Smooth muscle cell (in vitro differentiated cells): ENCODE data around the gene C1orf56. TPM values are rescaled to one million over a fixed set of nuclear protein-coding genes. Genes with fewer than 3 reads are reported as not detected.
"Not testable (repeated sequence)": the region's sequence is repeated elsewhere in the genome, so short reads cannot be mapped to it uniquely, and the experiment has no call there.

Experiments used
- DNase-seq: peaks from one replicate; lab custom pipeline; 2025; ENCODE audit not compliant: unreplicated experiment; lab: John Stamatoyannopoulos, UW
- H2AFZ ChIP-seq: fragments of 200-600 bp; sonication (generic); 2 replicates; pipeline ENCODE4 v1.6.0; 2016; ENCODE audit warnings: antibody characterized with exemption, low read depth, mild to moderate bottlenecking
- H3F3A ChIP-seq: fragments of 200-600 bp; sonication (generic); 2 replicates; pipeline ENCODE4 v1.6.0; 2017; ENCODE audit warnings: antibody characterized with exemption, low read depth
- H3K27ac ChIP-seq: fragments of 200-600 bp; sonication (generic); 2 replicates; pipeline ENCODE4 v1.5.1; 2016; ENCODE audit warnings: low read depth, mild to moderate bottlenecking
- H3K27me3 ChIP-seq: fragments of 200-600 bp; sonication (generic); 2 replicates; pipeline ENCODE4 v1.6.1; 2016; ENCODE audit warnings: low read depth, mild to moderate bottlenecking
- H3K36me3 ChIP-seq: fragments of 200-600 bp; sonication (generic); 2 replicates; pipeline ENCODE4 v1.5.1; 2016; ENCODE audit warnings: low read depth
- H3K4me1 ChIP-seq: fragments of 200-600 bp; sonication (generic); 2 replicates; pipeline ENCODE4 v1.5.1; 2016; ENCODE audit warnings: low read depth
- H3K4me2 ChIP-seq: fragments of 200-600 bp; sonication (generic); 2 replicates; pipeline ENCODE4 v1.6.0; 2016; ENCODE audit warnings: mild to moderate bottlenecking
- H3K4me3 ChIP-seq: fragments of 200-600 bp; sonication (generic); 2 replicates; pipeline ENCODE4 v1.5.1; 2016; ENCODE audit warnings: mild to moderate bottlenecking
- H3K79me2 ChIP-seq: fragments of 200-600 bp; sonication (generic); 2 replicates; pipeline ENCODE4 v1.6.0; 2016; ENCODE audit warnings: low read depth, mild to moderate bottlenecking
- H3K9ac ChIP-seq: fragments of 200-600 bp; sonication (generic); 2 replicates; pipeline ENCODE4 v1.6.0; 2016; ENCODE audit warnings: low read depth
- H3K9me3 ChIP-seq: fragments of 200-600 bp; sonication (generic); replicated peaks from 2 replicates; pipeline ENCODE4 v1.5.1; 2016; ENCODE audit warnings: low read depth
- H4K20me1 ChIP-seq: fragments of 200-600 bp; sonication (generic); 2 replicates; pipeline ENCODE4 v1.6.0; 2016; ENCODE audit warnings: low read depth
- CTCF ChIP-seq: fragments of 200-600 bp; sonication (generic); IDR thresholded peaks from 2 replicates; pipeline ENCODE4 v1.5.1; 2017; ENCODE audit warnings: borderline replicate concordance, mild to moderate bottlenecking, antibody characterized with exemption; ENCODE audit not compliant: insufficient read depth, poor library complexity, severe bottlenecking
- WGBS: methylation state at CpG from one replicate; pipeline ENCODE4 v1.1.7; 2016; ENCODE audit warnings: low lambda C conversion rate; 5-methylcytosine and 5-hydroxymethylcytosine counted together
- polyA plus RNA-seq: library from polyadenylated mRNA; unstranded; fragments of >200 nt; fragmentation: Nextera tagmentation; extraction: Ambion mirVana; gene quantifications from 2 replicates; pipeline ENCODE4 v1.2.1, GENCODE V29; 2016
- small RNA-seq: library from RNA; depleted of rRNA; stranded (forward); fragments of <200 nt; gene quantifications from one replicate; pipeline ENCODE3, GENCODE V24; 2014
- total RNA-seq: library from RNA; depleted of rRNA; stranded (reverse); fragments of >200 nt; gene quantifications from 2 replicates; pipeline ENCODE4 v1.2.3, GENCODE V29; 2014

Gene C1orf56
- total and polyA plus RNA-seq, 2 experiments from 2014 or later = 1.6 to 4.4 TPM

GRCh38 chr1:151085953-151086559, 38.5 kb downstream of the C1orf56 start:
- no peak for DNase-seq
- Histone ChIP-seq H3K9ac (no peak overlapping the region), H3K27ac (no peak overlapping the region), H3F3A (no peaks in the 10 kb centered on the region), H3K36me3 (no peaks in the 10 kb centered on the region), H4K20me1 (no peaks in the 10 kb centered on the region), H3K27me3 (no peaks in the 10 kb centered on the region), H3K9me3 (no peaks in the 10 kb centered on the region), H3K4me2 (no peak overlapping the region), H3K4me3 (no peak overlapping the region), H3K79me2 (no peaks in the 10 kb centered on the region), H3K4me1 (no peaks in the 10 kb centered on the region), H2AFZ (no peak overlapping the region)
- WGBS = 89% methylated on average over 4 of the region's 4 CpGs
- no peak for TF ChIP-seq CTCF

- not testable (repeated sequence) for H3K4me3 ChIP-seq, H3K4me2 ChIP-seq, H3F3A ChIP-seq, H3K27ac ChIP-seq, H3K9ac ChIP-seq, H3K79me2 ChIP-seq, H4K20me1 ChIP-seq, DNase-seq, H3K4me1 ChIP-seq, H2AFZ ChIP-seq, H3K27me3 ChIP-seq, H3K9me3 ChIP-seq, H3K36me3 ChIP-seq
- WGBS = 84% methylated on average over 6 of the region's 6 CpGs
Measured at GRCh38 chr1:151097426-151097825, 49.9 kb downstream of the C1orf56 start.

- 72% methylated on average over 1 of the region's 1 CpG for WGBS
- Histone ChIP-seq H3K4me2 (no peak overlapping the region), H2AFZ (no peak overlapping the region), H3F3A (no peaks in the 10 kb centered on the region), H3K9ac (no peak overlapping the region), H3K79me2 (no peaks in the 10 kb centered on the region), H3K36me3 (no peaks in the 10 kb centered on the region), H3K4me3 (no peak overlapping the region), H4K20me1 (no peaks in the 10 kb centered on the region), H3K4me1 (no peaks in the 10 kb centered on the region), H3K27me3 (no peaks in the 10 kb centered on the region), H3K27ac (no peak overlapping the region), H3K9me3 (no peaks in the 10 kb centered on the region)
- TF ChIP-seq CTCF = no peak
- no peak for DNase-seq
Measured at GRCh38 chr1:151098126-151098525, 50.6 kb downstream of the C1orf56 start.

Small RNA genes lying within 50 kb of the gene (small RNA-seq; reads per million reads assigned to genes)
- gene RNU6-884P = not detected

Other genes with a start within 250 kb of the C1orf56 start
- 12.2 and 14.6 TPM in 2 replicates for gene CTSK, start 239.5 kb upstream of the C1orf56 start, total RNA-seq
- gene CTSK, start 239.5 kb upstream of the C1orf56 start, polyA plus RNA-seq = 11.5 and 12.4 TPM in 2 replicates
- 33.8 and 35.8 TPM in 2 replicates for gene ARNT, start 171.2 kb upstream of the C1orf56 start, total RNA-seq
- gene ARNT, start 171.2 kb upstream of the C1orf56 start, polyA plus RNA-seq = 28.8 and 33.7 TPM in 2 replicates
- gene CTXND2, start 160.6 kb upstream of the C1orf56 start, total RNA-seq = not detected in 2 replicates
- gene CTXND2, start 160.6 kb upstream of the C1orf56 start, polyA plus RNA-seq = not detected in 2 replicates
- gene SETDB1, start 121.4 kb upstream of the C1orf56 start, total RNA-seq = 19.1 and 36.6 TPM in 2 replicates
- gene SETDB1, start 121.4 kb upstream of the C1orf56 start, polyA plus RNA-seq = 11.3 and 11.6 TPM in 2 replicates
- 80.0 and 81.8 TPM in 2 replicates for gene CERS2, start 72.9 kb upstream of the C1orf56 start, total RNA-seq
- 96.3 and 108 TPM in 2 replicates for gene CERS2, start 72.9 kb upstream of the C1orf56 start, polyA plus RNA-seq
- gene ANXA9, start 65.5 kb upstream of the C1orf56 start, total RNA-seq = 0.67 and 2.6 TPM in 2 replicates
- 0.19 and 0.31 TPM in 2 replicates for gene ANXA9, start 65.5 kb upstream of the C1orf56 start, polyA plus RNA-seq
- 3.2 and 4.9 TPM in 2 replicates for gene MINDY1, start 40.8 kb upstream of the C1orf56 start, total RNA-seq
- 2.4 and 8.5 TPM in 2 replicates for gene MINDY1, start 40.8 kb upstream of the C1orf56 start, polyA plus RNA-seq
- gene PRUNE1, start 39.3 kb upstream of the C1orf56 start, total RNA-seq = 15.2 and 16.8 TPM in 2 replicates
- gene PRUNE1, start 39.3 kb upstream of the C1orf56 start, polyA plus RNA-seq = 10.1 and 19.5 TPM in 2 replicates
- 5.3 and 5.6 TPM in 2 replicates for gene BNIPL, start 11.2 kb upstream of the C1orf56 start, total RNA-seq
- gene BNIPL, start 11.2 kb upstream of the C1orf56 start, polyA plus RNA-seq = 0.93 and 1.2 TPM in 2 replicates
- gene CDC42SE1, start 11.9 kb downstream of the C1orf56 start, total RNA-seq = 63.3 and 75.9 TPM in 2 replicates
- 15.2 and 20.8 TPM in 2 replicates for gene CDC42SE1, start 11.9 kb downstream of the C1orf56 start, polyA plus RNA-seq
- gene MLLT11, start 12.6 kb downstream of the C1orf56 start, total RNA-seq = 50.1 and 53.4 TPM in 2 replicates
- gene MLLT11, start 12.6 kb downstream of the C1orf56 start, polyA plus RNA-seq = 73.2 and 74.2 TPM in 2 replicates
- gene GABPB2, start 23.0 kb downstream of the C1orf56 start, total RNA-seq = 3.6 and 9.1 TPM in 2 replicates
- gene GABPB2, start 23.0 kb downstream of the C1orf56 start, polyA plus RNA-seq = 1.3 and 3.0 TPM in 2 replicates
- 9.3 and 9.5 TPM in 2 replicates for gene SEMA6C, start 98.9 kb downstream of the C1orf56 start, total RNA-seq
- gene SEMA6C, start 98.9 kb downstream of the C1orf56 start, polyA plus RNA-seq = 8.1 and 10.4 TPM in 2 replicates
- gene TNFAIP8L2, start 108.9 kb downstream of the C1orf56 start, total RNA-seq = not detected in 2 replicates
- 0.14 TPM in 1 of 2 replicates, not detected in the other for gene TNFAIP8L2, start 108.9 kb downstream of the C1orf56 start, polyA plus RNA-seq
- gene LYSMD1, start 118.2 kb downstream of the C1orf56 start, total RNA-seq = 9.7 and 17.8 TPM in 2 replicates
- 1.9 and 2.5 TPM in 2 replicates for gene LYSMD1, start 118.2 kb downstream of the C1orf56 start, polyA plus RNA-seq
- gene SCNM1, start 118.4 kb downstream of the C1orf56 start, total RNA-seq = 49.7 and 58.6 TPM in 2 replicates
- gene SCNM1, start 118.4 kb downstream of the C1orf56 start, polyA plus RNA-seq = 94.8 and 105 TPM in 2 replicates
- gene TMOD4, start 128.2 kb downstream of the C1orf56 start, total RNA-seq = not detected in 2 replicates
- 0.37 TPM in 1 of 2 replicates, not detected in the other for gene TMOD4, start 128.2 kb downstream of the C1orf56 start, polyA plus RNA-seq
- gene VPS72, start 142.4 kb downstream of the C1orf56 start, total RNA-seq = 35.0 and 44.9 TPM in 2 replicates
- 57.9 and 74.1 TPM in 2 replicates for gene VPS72, start 142.4 kb downstream of the C1orf56 start, polyA plus RNA-seq
- 54.6 and 78.2 TPM in 2 replicates for gene PIP5K1A, start 150.8 kb downstream of the C1orf56 start, total RNA-seq
- gene PIP5K1A, start 150.8 kb downstream of the C1orf56 start, polyA plus RNA-seq = 24.1 and 25.8 TPM in 2 replicates
- 97.2 and 109 TPM in 2 replicates for gene PSMD4, start 207.0 kb downstream of the C1orf56 start, total RNA-seq
- 192 and 198 TPM in 2 replicates for gene PSMD4, start 207.0 kb downstream of the C1orf56 start, polyA plus RNA-seq
- gene ZNF687, start 234.5 kb downstream of the C1orf56 start, total RNA-seq = 10.7 and 13.1 TPM in 2 replicates
- gene ZNF687, start 234.5 kb downstream of the C1orf56 start, polyA plus RNA-seq = 2.4 and 4.2 TPM in 2 replicates